Right lobe of liver (tissue), 6 donors: ENCODE data around the gene IL13RA1. TPM values are rescaled to one million over a fixed set of nuclear protein-coding genes. Genes with fewer than 3 reads are reported as not detected.

ENCODE experiments used
- ATAC-seq, 4 donors: fragments of 200-7000 bp; cut with Tn5 transposase; one replicate each; pipeline ENCODE4 v1.9.1; 2020; ENCODE audit warnings: mild to moderate bottlenecking in 4 of 4, moderate library complexity in 4 of 4
- DNase-seq, 3 donors: peaks; one replicate each; pipeline ENCODE4 v3.0.0-alpha.2; 2020
- H3K27ac ChIP-seq, 3 donors: fragments of 200-600 bp; one replicate each; pipeline ENCODE4 v1.8.0; 2022
- H3K27me3 ChIP-seq, 2 donors: fragments of 200-600 bp; one replicate each; pipeline ENCODE4 v1.8.0; 2022
- H3K36me3 ChIP-seq, 4 donors: fragments of 200-600 bp; sonication (generic) in 1 of 4; one replicate each; pipeline versions ENCODE4 v1.5.1 to v1.8.0; 2017 to 2022; ENCODE audit warnings: control low read depth in 1 of 4
- H3K4me1 ChIP-seq, 4 donors: fragments of 200-600 bp; sonication (generic) in 1 of 4; one replicate each; pipeline versions ENCODE4 v1.5.1 to v1.8.0; 2017 to 2022; ENCODE audit warnings: control low read depth in 1 of 4
- H3K4me3 ChIP-seq, 3 donors: fragments of 200-600 bp; one replicate each; pipeline ENCODE4 v1.8.0; 2022
- H3K9me3 ChIP-seq, 4 donors: fragments of 200-600 bp; sonication (generic) in 1 of 4; one replicate each; pipeline versions ENCODE4 v1.5.1 to v1.8.0; 2017 to 2022; ENCODE audit warnings: control low read depth in 1 of 4
- CTCF ChIP-seq, 4 donors: fragments of 200-600 bp in 3 of 4; fragments of 450-650 bp in 1 of 4; IDR thresholded peaks; one replicate each; pipeline versions ENCODE4 v1.5.1 to v1.8.0; 2016 to 2022; ENCODE audit warnings: antibody characterized with exemption in 4 of 4, mild to moderate bottlenecking in 2 of 4
- POLR2A ChIP-seq: fragments of 450-650 bp; IDR thresholded peaks from one replicate; pipeline ENCODE4 v1.6.1; 2017; ENCODE audit warnings: antibody characterized with exemption, mild to moderate bottlenecking
- WGBS: methylation state at CpG from one replicate; pipeline ENCODE4 v1.1.6; 2018; ENCODE audit warnings: low coverage, low lambda C conversion rate; ENCODE audit not compliant: insufficient coverage; ENCODE audit errors: missing lambda C conversion rate; 5-methylcytosine and 5-hydroxymethylcytosine counted together
- intact Hi-C, 2 donors: fragments of 100-400 bp; cut with DNase I; formaldehyde crosslinking; loops; one replicate each; pipeline versions ENCODE4 v1.11.2 to v1.14.1; 2022
- total RNA-seq, 6 experiments: library from RNA; depleted of rRNA in 2 of 6; stranded (reverse); fragments of >200 nt in 2 of 6; fragmentation: NEBNext Ultra II Directional in 3 of 6; extraction: Animal tissue kit (Norgen Biotek cat#: 25700) in 3 of 6; gene quantifications; one replicate each; pipeline versions ENCODE4 v1.1.0 to v1.2.4, GENCODE V29; 2016 to 2023
- donor health status: DM: no; HTN: yes; CAD: no.
- donor health status: DM: no; HTN: no; CAD: no.
- donor health status: DM: no; HTN: no; CAD: no.
- donor health status: DM: no; HTN: yes; CAD: no.
- donor health status: DM: no; HTN: yes; CAD: no.

The IL13RA1 gene
- total RNA-seq, 6 experiments from 2014 or later = 54.6 to 115 (median 74.7) TPM

GRCh38 chrX:118688935-118689334 lies 38.5 kb upstream of the IL13RA1 start:
- intact Hi-C loops = no loop called here
- 74% methylated on average over 3 of the region's 3 CpGs for WGBS
- no peak for TF ChIP-seq CTCF (IDR thresholded peaks at IDR 0.05)
- no peak for TF ChIP-seq POLR2A

GRCh38 chrX:118693843-118694242 lies 33.6 kb upstream of the IL13RA1 start:
- no peak overlapping the region for H3K27ac ChIP-seq
- H3K36me3 ChIP-seq = no peaks in the 10 kb centered on the region
- H3K4me1 ChIP-seq = no peaks in the 10 kb centered on the region
- WGBS = 45% methylated on average over 2 of the region's 2 CpGs
- intact Hi-C loops = no loop called here
- H3K4me3 ChIP-seq = no peak overlapping the region
- TF ChIP-seq POLR2A (no peak), CTCF (IDR thresholded peaks at IDR 0.05) (no peak)
- H3K9me3 ChIP-seq = no peaks in the 10 kb centered on the region
- ATAC-seq (no peak), DNase-seq (no peak)
- H3K27me3 ChIP-seq = no peaks in the 10 kb centered on the region

More at GRCh38 chrX:118688935-118689334, 38.5 kb upstream of the IL13RA1 start:
- Histone ChIP-seq H3K36me3 (no peaks in the 10 kb centered on the region), H3K27me3 (no peaks in the 10 kb centered on the region), H3K4me1 (no peaks in the 10 kb centered on the region), H3K4me3 (no peak overlapping the region), H3K9me3 (no peaks in the 10 kb centered on the region), H3K27ac (no peak overlapping the region)
- no peak for ATAC-seq
- no peak for DNase-seq

GRCh38 chrX:118694638-118695037 lies 32.8 kb upstream of the IL13RA1 start:
- Histone ChIP-seq H3K4me1 (no peaks in the 10 kb centered on the region), H3K4me3 (no peak overlapping the region), H3K27ac (no peak overlapping the region), H3K9me3 (no peaks in the 10 kb centered on the region), H3K36me3 (no peaks in the 10 kb centered on the region), H3K27me3 (no peaks in the 10 kb centered on the region)
- peak in 1 of 4 donors; percentile 17 for ATAC-seq
- WGBS = 58% methylated on average over 6 of the region's 6 CpGs
- DNase-seq = no peak
- TF ChIP-seq CTCF (IDR thresholded peaks at IDR 0.05) (no peak), POLR2A (no peak)
- intact Hi-C loops = no loop called here

GRCh38 chrX:118698516-118699170 lies 28.8 kb upstream of the IL13RA1 start:
- H3K4me1 ChIP-seq = no peaks in the 10 kb centered on the region
- H3K27me3 ChIP-seq = no peaks in the 10 kb centered on the region
- TF ChIP-seq CTCF (IDR thresholded peaks at IDR 0.05) (no peak), POLR2A (no peak)
- H3K36me3 ChIP-seq = no peaks in the 10 kb centered on the region
- intact Hi-C loops = no loop called here
- ATAC-seq (peak in 3 of 4 donors; percentile 24 to 49 (median 32)), DNase-seq (no peak)
- H3K27ac ChIP-seq = no peak overlapping the region
- 36% methylated on average over 5 of the region's 5 CpGs for WGBS
- H3K9me3 ChIP-seq = no peaks in the 10 kb centered on the region
- no peak overlapping the region for H3K4me3 ChIP-seq
